DOHH2 (cell line): ENCODE measurements around the gene MROH8.

Experiments
- CTCF ChIP-seq: fragments of 200-600 bp; sonication (generic); IDR thresholded peaks from one replicate; pipeline ENCODE4 v1.5.1; 2014; ENCODE audit warnings: antibody characterized with exemption, mild to moderate bottlenecking, low read depth, low read length; ENCODE audit not compliant: poor library complexity, severe bottlenecking
- EZH2phosphoT487 ChIP-seq: fragments of 200-600 bp; sonication (generic); IDR thresholded peaks from 2 replicates; pipeline ENCODE4 v1.6.1; 2017; ENCODE audit warnings: borderline replicate concordance, mild to moderate bottlenecking, antibody characterized with exemption, low read length, moderate library complexity, mixed read lengths

- TF ChIP-seq CTCF (no peak), EZH2phosphoT487 (no peak)
Observed at GRCh38 chr20:37219751-37220668, 40.7 kb upstream of the MROH8 start.
